NCI-H1436 (cell line): ENCODE results near the gene YARS1.

Source experiments
- DNase-seq: peaks from one replicate; lab custom pipeline; 2025; lab: John Stamatoyannopoulos, UW

Gene YARS1

GRCh38 chr1:32744071-32744425 lies 73.1 kb downstream of the YARS1 start:
- no peak for DNase-seq

- no peak for DNase-seq
These were observed 73.6 kb downstream of the YARS1 start for GRCh38 chr1:32743380-32744070.

- no peak for DNase-seq
These were observed 74.2 kb downstream of the YARS1 start for GRCh38 chr1:32742956-32743355.

GRCh38 chr1:32742199-32742947 lies 74.8 kb downstream of the YARS1 start:
- no peak for DNase-seq

DNA sequence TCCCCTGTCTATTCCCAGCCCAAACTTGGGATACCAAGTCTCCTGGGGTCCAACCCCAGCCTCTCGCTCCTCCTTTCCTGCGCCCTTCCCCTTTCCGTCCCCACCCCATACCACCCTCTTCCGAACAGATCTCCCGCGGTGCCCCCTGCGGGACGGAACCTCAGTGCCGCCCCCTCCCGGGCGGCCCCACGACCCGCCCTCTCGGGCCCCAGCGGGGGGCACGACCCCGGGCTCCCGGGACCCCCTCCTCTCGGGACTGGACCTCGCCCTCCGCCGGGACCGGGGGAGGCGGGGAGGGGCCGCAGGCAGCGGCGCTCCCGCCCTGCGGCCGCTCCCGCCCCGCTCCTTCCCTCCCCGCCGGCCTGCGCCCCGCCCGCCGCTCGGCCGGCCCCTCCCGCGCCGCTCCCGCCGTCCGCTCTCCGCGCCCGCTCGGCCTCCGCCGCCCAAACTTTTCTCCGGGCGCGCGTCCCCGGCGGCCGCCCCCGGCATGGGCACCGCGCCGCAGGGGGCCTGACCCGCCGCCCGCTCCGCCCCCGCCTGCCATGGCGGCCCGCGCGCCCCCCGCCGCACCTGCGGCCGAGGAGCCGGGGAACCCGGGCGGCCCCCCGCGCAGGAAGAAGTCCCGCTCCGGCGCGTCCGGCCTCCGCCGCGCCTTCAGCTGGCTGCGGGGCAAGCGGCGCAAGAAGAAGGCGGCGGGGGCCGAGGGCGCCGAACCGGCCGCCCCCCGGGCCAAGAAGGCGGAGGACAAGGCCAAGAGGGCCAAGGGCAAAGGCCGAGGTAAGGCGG lies 75.6 kb downstream of the YARS1 start:
- DNase-seq, result no peak

DNA sequence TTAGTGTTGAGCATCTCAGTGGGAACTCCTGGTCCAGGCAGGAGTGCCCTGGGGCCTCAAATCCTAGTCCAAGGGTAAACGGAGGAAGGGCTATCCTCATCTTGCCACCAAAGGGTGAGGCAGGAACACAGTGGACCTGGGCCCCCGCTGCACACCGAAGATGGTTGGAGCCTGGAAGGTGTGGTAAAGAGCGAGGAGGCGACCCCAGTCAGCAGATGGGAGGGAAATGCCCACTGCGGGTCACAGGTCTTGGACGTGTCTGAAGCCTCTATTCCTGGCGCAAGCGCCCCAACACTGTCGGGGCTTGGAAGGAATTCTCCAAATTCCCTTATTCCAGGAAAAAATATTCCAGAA lies 76.1 kb downstream of the YARS1 start:
- DNase-seq, result no peak

- DNase-seq, result no peak
These were observed 80.1 kb downstream of the YARS1 start for GRCh38 chr1:32736812-32737791.

- no peak for DNase-seq
These were observed 83.4 kb downstream of the YARS1 start for GRCh38 chr1:32733582-32734321.

GRCh38 chr1:32729254-32730046 lies 87.7 kb downstream of the YARS1 start:
- no peak for DNase-seq

DNA sequence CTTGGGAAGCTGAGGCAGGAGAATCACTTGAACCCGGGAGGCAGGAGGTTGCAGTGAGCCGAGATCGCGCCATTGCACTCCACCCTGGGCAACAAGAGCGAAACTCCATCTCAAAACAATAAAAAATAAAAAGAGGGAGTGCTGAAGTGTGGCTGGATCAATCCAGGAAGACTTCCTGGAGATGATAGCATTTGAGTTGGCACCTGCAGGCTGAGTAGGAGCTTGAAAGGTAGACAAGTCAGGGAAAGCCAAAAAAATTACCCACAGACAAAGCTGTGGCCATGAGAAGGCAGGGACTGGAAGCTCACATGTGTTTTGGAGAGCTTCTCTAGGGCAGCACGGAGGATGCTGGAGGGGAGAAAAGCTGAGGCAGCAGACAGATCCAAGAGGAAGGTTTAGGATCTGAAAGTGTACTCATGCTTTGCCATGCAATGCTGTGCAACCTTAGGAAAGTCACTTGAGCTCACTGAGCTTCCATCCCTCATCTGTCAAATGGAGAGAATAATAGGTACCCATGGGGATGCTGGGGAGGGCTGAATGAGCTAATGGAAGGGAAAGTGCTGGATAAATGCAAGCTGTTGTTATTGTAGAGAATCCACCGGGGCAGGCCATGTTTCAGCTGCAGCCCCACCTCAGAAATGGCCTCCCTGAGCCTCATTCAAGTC lies 88.6 kb downstream of the YARS1 start:
- no peak for DNase-seq

DNA sequence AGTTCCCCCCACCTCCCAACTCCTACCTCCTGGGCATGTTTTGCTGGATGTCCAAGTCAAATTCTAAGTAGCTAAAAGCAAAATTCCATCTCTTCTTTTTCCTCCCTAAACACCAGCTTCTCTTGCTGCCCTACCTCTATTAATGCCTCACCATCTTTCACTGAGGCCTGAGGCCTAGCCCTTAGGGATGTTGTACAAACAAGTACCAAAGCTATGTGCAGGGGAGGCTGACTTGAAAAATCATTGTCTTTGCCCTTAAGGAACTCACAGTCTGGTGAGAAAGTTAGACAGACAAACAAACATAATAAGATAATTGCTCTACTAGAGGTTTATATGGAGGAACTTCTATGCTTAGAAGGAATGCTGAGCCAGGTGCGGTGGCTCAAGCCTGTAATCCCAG lies 89.3 kb downstream of the YARS1 start:
- DNase-seq, result no peak

DNA sequence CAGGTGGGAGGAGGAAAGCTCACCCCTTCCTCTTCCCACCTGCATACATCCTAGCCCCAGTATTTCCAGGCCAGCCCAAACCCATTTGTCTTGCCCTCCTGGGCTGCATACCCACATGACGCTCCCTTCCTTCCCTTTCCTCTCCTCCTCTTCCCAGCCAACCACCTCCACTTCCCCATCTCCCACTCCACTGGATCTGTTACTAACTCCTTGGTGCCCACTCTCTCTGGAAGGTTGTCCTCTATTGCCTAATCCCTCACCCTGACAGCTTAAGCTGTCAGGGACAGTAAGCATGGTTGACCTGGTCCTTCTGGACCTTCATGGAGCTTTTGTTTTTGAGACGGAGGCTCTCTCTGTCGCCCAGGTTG lies 91.6 kb downstream of the YARS1 start:
- no peak for DNase-seq
